Central memory CD8-positive, alpha-beta T cell (primary cell): ENCODE measurements around the gene GHR.

Experiments used
- ATAC-seq: fragments of 150-1000 bp; cut with Tn5 transposase; replicated peaks from 2 replicates; pipeline ENCODE4 v1.10.0; 2022; ENCODE audit warnings: mild to moderate bottlenecking, moderate FRiP score, moderate number of reproducible peaks; ENCODE audit not compliant: poor library complexity, severe bottlenecking; ENCODE audit errors: extremely low read depth
- DNase-seq, 2 donors: peaks; one replicate each; pipeline ENCODE4 v3.0.0; 2021; ENCODE audit warnings: low spot score in 2 of 2
- H3K27ac Mint-ChIP-seq: one replicate; pipeline ENCODE4 v1.8.0; 2022; ENCODE audit warnings: low read depth, mild to moderate bottlenecking, moderate library complexity, mixed read lengths
- H3K27me3 Mint-ChIP-seq: one replicate; pipeline ENCODE4 v1.8.0; 2022; ENCODE audit warnings: mixed read lengths
- H3K36me3 Mint-ChIP-seq: one replicate; pipeline ENCODE4 v1.8.0; 2022; ENCODE audit warnings: mild to moderate bottlenecking, moderate library complexity, mixed read lengths; ENCODE audit not compliant: insufficient read depth
- H3K4me1 Mint-ChIP-seq: one replicate; pipeline ENCODE4 v1.8.0; 2022; ENCODE audit warnings: mixed read lengths
- H3K4me3 Mint-ChIP-seq: one replicate; pipeline ENCODE4 v1.8.0; 2022; ENCODE audit warnings: mild to moderate bottlenecking, moderate library complexity, mixed read lengths
- H3K9me3 Mint-ChIP-seq: one replicate; pipeline ENCODE4 v1.8.0; 2022; ENCODE audit warnings: mixed read lengths

The GHR gene

GRCh38 chr5:42423285-42424165 is at the start of gene GHR:
Gene GHR, plus strand, starts transcription at chr5:42423439. Its CDS starts 142,436 bp downstream, at chr5:42565875.
- peaks cover 32% of the 10 kb centered on the region for H3K27me3 Mint-ChIP-seq
- H3K4me1 Mint-ChIP-seq: no peaks in the 10 kb centered on the region
- H3K27ac Mint-ChIP-seq: no peak within 1 kb of the TSS
- H3K36me3 Mint-ChIP-seq: no peaks in the 10 kb centered on the region
- peaks cover 7% of the 10 kb centered on the region for H3K9me3 Mint-ChIP-seq
- ATAC-seq: no peak
- H3K4me3 Mint-ChIP-seq: no peak within 1 kb of the TSS
- DNase-seq: no peak

- H3K4me1 Mint-ChIP-seq: no peaks in the 10 kb centered on the region
- ATAC-seq: no peak
- peaks cover 7% of the 10 kb centered on the region for H3K9me3 Mint-ChIP-seq
- no peaks in the 10 kb centered on the region for H3K27me3 Mint-ChIP-seq
- H3K27ac Mint-ChIP-seq: no peak overlapping the region
- no peaks in the 10 kb centered on the region for H3K36me3 Mint-ChIP-seq
- no peak overlapping the region for H3K4me3 Mint-ChIP-seq
- DNase-seq: no peak
These were observed 48.5 kb upstream of the GHR start for GRCh38 chr5:42374679-42375273.

GRCh38 chr5:42377496-42377895 is 45.7 kb upstream of the GHR start:
- no peaks in the 10 kb centered on the region for H3K4me1 Mint-ChIP-seq
- DNase-seq (no peak), ATAC-seq (no peak)
- H3K4me3 Mint-ChIP-seq: no peak overlapping the region
- H3K9me3 Mint-ChIP-seq: peaks cover 13% of the 10 kb centered on the region
- H3K27me3 Mint-ChIP-seq: no peaks in the 10 kb centered on the region
- no peak overlapping the region for H3K27ac Mint-ChIP-seq
- no peaks in the 10 kb centered on the region for H3K36me3 Mint-ChIP-seq

- no peaks in the 10 kb centered on the region for H3K4me1 Mint-ChIP-seq
- H3K36me3 Mint-ChIP-seq: no peaks in the 10 kb centered on the region
- H3K9me3 Mint-ChIP-seq: peaks cover 5% of the 10 kb centered on the region
- H3K4me3 Mint-ChIP-seq: no peak overlapping the region
- H3K27ac Mint-ChIP-seq: no peak overlapping the region
- no peaks in the 10 kb centered on the region for H3K27me3 Mint-ChIP-seq
- DNase-seq: no peak
- no peak for ATAC-seq
These were observed 41.3 kb upstream of the GHR start for GRCh38 chr5:42381973-42382372.

- Mint-ChIP-seq H3K27ac (no peak overlapping the region), H3K27me3 (no peaks in the 10 kb centered on the region), H3K36me3 (no peaks in the 10 kb centered on the region), H3K4me1 (no peaks in the 10 kb centered on the region), H3K9me3 (peaks cover 6% of the 10 kb centered on the region), H3K4me3 (no peak overlapping the region)
- ATAC-seq (no peak), DNase-seq (no peak)
These were observed 35.7 kb upstream of the GHR start for GRCh38 chr5:42387563-42387962.

GRCh38 chr5:42390115-42390514 is 33.1 kb upstream of the GHR start:
- DNase-seq: no peak
- Mint-ChIP-seq H3K4me3 (no peak overlapping the region), H3K36me3 (peaks cover 2% of the 10 kb centered on the region), H3K4me1 (no peaks in the 10 kb centered on the region), H3K9me3 (peaks cover 13% of the 10 kb centered on the region), H3K27me3 (no peaks in the 10 kb centered on the region), H3K27ac (no peak overlapping the region)
- no peak for ATAC-seq

GRCh38 chr5:42392917-42393316 is 30.3 kb upstream of the GHR start:
- H3K4me1 Mint-ChIP-seq: no peaks in the 10 kb centered on the region
- H3K4me3 Mint-ChIP-seq: no peak overlapping the region
- H3K27me3 Mint-ChIP-seq: no peaks in the 10 kb centered on the region
- H3K36me3 Mint-ChIP-seq: peaks cover 2% of the 10 kb centered on the region
- no peak overlapping the region for H3K27ac Mint-ChIP-seq
- ATAC-seq: no peak
- DNase-seq: no peak
- H3K9me3 Mint-ChIP-seq: peaks cover 18% of the 10 kb centered on the region

GRCh38 chr5:42396111-42396510 is 27.1 kb upstream of the GHR start:
- Mint-ChIP-seq H3K27me3 (no peaks in the 10 kb centered on the region), H3K27ac (no peak overlapping the region), H3K4me1 (no peaks in the 10 kb centered on the region), H3K36me3 (peaks cover 2% of the 10 kb centered on the region), H3K4me3 (no peak overlapping the region), H3K9me3 (peaks cover 12% of the 10 kb centered on the region)
- ATAC-seq (no peak), DNase-seq (no peak)

GRCh38 chr5:42397267-42397666 is 26.0 kb upstream of the GHR start:
- no peaks in the 10 kb centered on the region for H3K4me1 Mint-ChIP-seq
- no peaks in the 10 kb centered on the region for H3K27me3 Mint-ChIP-seq
- H3K36me3 Mint-ChIP-seq: peaks cover 2% of the 10 kb centered on the region
- no peak overlapping the region for H3K4me3 Mint-ChIP-seq
- H3K9me3 Mint-ChIP-seq: peaks cover 12% of the 10 kb centered on the region
- DNase-seq (no peak), ATAC-seq (no peak)
- no peak overlapping the region for H3K27ac Mint-ChIP-seq

- Mint-ChIP-seq H3K4me3 (no peak overlapping the region), H3K4me1 (no peaks in the 10 kb centered on the region), H3K36me3 (no peaks in the 10 kb centered on the region), H3K9me3 (peaks cover 5% of the 10 kb centered on the region), H3K27me3 (no peaks in the 10 kb centered on the region), H3K27ac (no peak overlapping the region)
- ATAC-seq: no peak
- DNase-seq: no peak
These were observed 23.5 kb upstream of the GHR start for GRCh38 chr5:42399702-42400101.

- Mint-ChIP-seq H3K36me3 (no peaks in the 10 kb centered on the region), H3K4me1 (no peaks in the 10 kb centered on the region), H3K27ac (no peak overlapping the region), H3K4me3 (no peak overlapping the region), H3K27me3 (no peaks in the 10 kb centered on the region), H3K9me3 (peaks cover 5% of the 10 kb centered on the region)
- DNase-seq (no peak), ATAC-seq (no peak)
These were observed 22.8 kb upstream of the GHR start for GRCh38 chr5:42400474-42400873.

GRCh38 chr5:42403236-42403635 is 20.0 kb upstream of the GHR start:
- no peak for DNase-seq
- no peak for ATAC-seq
- H3K9me3 Mint-ChIP-seq: no peaks in the 10 kb centered on the region
- no peaks in the 10 kb centered on the region for H3K36me3 Mint-ChIP-seq
- H3K27me3 Mint-ChIP-seq: no peaks in the 10 kb centered on the region
- no peak overlapping the region for H3K4me3 Mint-ChIP-seq
- H3K27ac Mint-ChIP-seq: no peak overlapping the region
- H3K4me1 Mint-ChIP-seq: no peaks in the 10 kb centered on the region

- Mint-ChIP-seq H3K9me3 (no peaks in the 10 kb centered on the region), H3K27ac (no peak overlapping the region), H3K27me3 (no peaks in the 10 kb centered on the region), H3K4me1 (no peaks in the 10 kb centered on the region), H3K4me3 (no peak overlapping the region), H3K36me3 (no peaks in the 10 kb centered on the region)
- DNase-seq: no peak
- no peak for ATAC-seq
These were observed 18.9 kb upstream of the GHR start for GRCh38 chr5:42404366-42404765.
